Fibroblast of skin of back (primary cell): ENCODE measurements around the gene THEM5.
A peak's percentile ranks its signal among the peaks of the same experiment; 100 is the strongest.

Source experiments
- DNase-seq: peaks from one replicate; pipeline ENCODE4 v3.0.0-alpha.2; 2013

The THEM5 gene

GRCh38 chr1:151839082-151839412 lies 14.5 kb downstream of the THEM5 start:
- no peak for DNase-seq

GRCh38 chr1:151838222-151839081 lies 15.1 kb downstream of the THEM5 start:
- no peak for DNase-seq

GRCh38 chr1:151837884-151838221 lies 15.7 kb downstream of the THEM5 start:
- no peak for DNase-seq

- no peak for DNase-seq
These were observed 16.3 kb downstream of the THEM5 start for GRCh38 chr1:151837197-151837596.

GRCh38 chr1:151835596-151835995 lies 17.9 kb downstream of the THEM5 start:
- no peak for DNase-seq

- DNase-seq = no peak
These were observed 19.3 kb downstream of the THEM5 start for GRCh38 chr1:151834239-151834638.

- no peak for DNase-seq
These were observed 20.2 kb downstream of the THEM5 start for GRCh38 chr1:151833172-151833900.

- no peak for DNase-seq
These were observed 21.1 kb downstream of the THEM5 start for GRCh38 chr1:151832318-151832980.

GRCh38 chr1:151831605-151832004 lies 21.9 kb downstream of the THEM5 start, which contains the start of gene RORC:
Gene RORC, minus strand, starts transcription at chr1:151831802. Its CDS starts 38 bp downstream, at chr1:151831764.
- DNase-seq = no peak

GRCh38 chr1:151831256-151831591 lies 22.3 kb downstream of the THEM5 start:
- no peak for DNase-seq

GRCh38 chr1:151830055-151830454 lies 23.5 kb downstream of the THEM5 start:
- no peak for DNase-seq

GRCh38 chr1:151829352-151830046 lies 24.0 kb downstream of the THEM5 start:
- no peak for DNase-seq

- DNase-seq = peak; percentile 18
These were observed 24.6 kb downstream of the THEM5 start for GRCh38 chr1:151828921-151829320.

GRCh38 chr1:151827853-151828252 lies 25.7 kb downstream of the THEM5 start:
- DNase-seq = no peak

- no peak for DNase-seq
These were observed 27.5 kb downstream of the THEM5 start for GRCh38 chr1:151825751-151826660.

GRCh38 chr1:151825204-151825603 lies 28.3 kb downstream of the THEM5 start:
- no peak for DNase-seq

- DNase-seq = no peak
These were observed 30.3 kb downstream of the THEM5 start for GRCh38 chr1:151823175-151823574.

GRCh38 chr1:151822404-151822803 lies 31.1 kb downstream of the THEM5 start:
- DNase-seq = no peak

- DNase-seq = no peak
These were observed 32.6 kb downstream of the THEM5 start for GRCh38 chr1:151820940-151821339.

GRCh38 chr1:151819976-151820623 lies 33.4 kb downstream of the THEM5 start:
- no peak for DNase-seq

GRCh38 chr1:151819227-151819835 lies 34.2 kb downstream of the THEM5 start:
- DNase-seq = no peak
